Mesodermal cell (in vitro differentiated cells): ENCODE results near the gene OLFM2. TPM values are rescaled to one million over a fixed set of nuclear protein-coding genes. Genes with fewer than 3 reads are reported as not detected.

Experiments
- H3K27ac ChIP-seq: 2 replicates; pipeline ENCODE4 v1.7.0; 2013; ENCODE audit warnings: mild to moderate bottlenecking, low read depth, low read length, moderate library complexity; ENCODE audit not compliant: severe bottlenecking
- H3K36me3 ChIP-seq: 2 replicates; pipeline ENCODE4 v1.7.1; 2013; ENCODE audit warnings: mild to moderate bottlenecking, low read length, moderate library complexity; ENCODE audit not compliant: control insufficient read depth, insufficient read depth
- H3K4me1 ChIP-seq: one replicate; pipeline ENCODE4 v1.7.1; 2013; ENCODE audit warnings: mild to moderate bottlenecking, low read length; ENCODE audit not compliant: insufficient read depth, control insufficient read depth, poor library complexity, severe bottlenecking
- H3K4me3 ChIP-seq: 2 replicates; pipeline ENCODE4 v1.7.0; 2013; ENCODE audit warnings: low read length, control low read depth, mild to moderate bottlenecking; ENCODE audit not compliant: insufficient read depth, poor library complexity, severe bottlenecking; ENCODE audit errors: extremely low read depth
- H3K9me3 ChIP-seq: 2 replicates; pipeline ENCODE4 v1.7.1; 2013; ENCODE audit warnings: mild to moderate bottlenecking, low read length, moderate library complexity; ENCODE audit not compliant: control insufficient read depth
- WGBS, 2 experiments: methylation state at CpG; one replicate each; pipeline ENCODE4 v1.1.5; 2013; ENCODE audit warnings: missing lambda C conversion rate in 2 of 2; ENCODE audit not compliant: insufficient coverage in 2 of 2; 5-methylcytosine and 5-hydroxymethylcytosine counted together
- polyA plus RNA-seq, 2 experiments: library from polyadenylated mRNA; stranded (reverse); fragments of 50-300 nt; gene quantifications; one replicate each; pipeline ENCODE4 v1.2.3, GENCODE V29; 2013

The OLFM2 gene
- polyA plus RNA-seq (2013, experiment 1 of 2) = 34.7 TPM
- polyA plus RNA-seq (2013, experiment 2 of 2) = 22.4 TPM

DNA sequence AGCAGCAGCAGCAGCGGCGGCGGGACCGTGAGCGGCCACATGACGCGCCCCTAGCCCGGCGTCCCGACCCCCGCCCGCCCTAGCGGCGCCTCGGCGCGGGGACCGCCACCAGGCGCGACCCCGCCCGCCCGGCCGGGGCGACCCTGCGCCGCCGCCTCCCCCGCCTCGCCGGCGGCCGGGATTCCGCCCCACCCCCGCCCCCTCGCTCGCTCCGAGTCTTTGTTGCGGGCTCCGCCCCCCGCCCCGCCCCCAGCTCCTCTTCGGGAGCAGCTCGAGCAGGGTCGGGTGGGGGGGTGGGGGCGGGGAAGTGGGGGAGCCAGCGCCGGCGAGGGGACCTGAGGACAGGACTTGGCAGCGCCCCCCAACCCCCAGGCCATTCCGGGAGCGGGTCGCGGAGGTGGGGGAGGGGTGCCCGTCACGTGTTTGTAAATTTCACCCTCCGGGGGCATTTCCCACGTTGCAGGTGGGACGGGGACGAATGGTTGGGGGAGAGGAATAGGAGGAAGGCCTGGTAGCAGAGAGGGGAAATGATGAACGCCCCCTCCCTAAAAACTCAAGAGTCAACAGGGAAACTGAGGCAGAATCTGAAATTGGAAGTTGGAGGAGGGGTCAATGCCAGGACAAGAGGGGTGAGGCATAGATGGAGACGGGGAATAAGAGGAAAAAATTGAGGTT, at the start of gene OLFM2:
TSS of gene OLFM2 (minus strand) at position 190 of the 675 bp plus-strand sequence. CDS start at position 41, 149 bp downstream.
- peak within 1 kb of the TSS; percentile 52 for H3K4me3 ChIP-seq
- no peaks in the 10 kb centered on the region for H3K36me3 ChIP-seq
- no peaks in the 10 kb centered on the region for H3K4me1 ChIP-seq
- 0 to 1% methylated on average over 13 to 19 of the region's 62 CpGs for WGBS, 2 experiments
- H3K9me3 ChIP-seq = no peaks in the 10 kb centered on the region
- no peak within 1 kb of the TSS for H3K27ac ChIP-seq

GRCh38 chr19:9981406-9982260, 45.3 kb upstream of the OLFM2 start:
- no peak overlapping the region for H3K27ac ChIP-seq
- no peak overlapping the region for H3K4me3 ChIP-seq
- 80 to 88% methylated on average over 3 to 4 of the region's 8 CpGs for WGBS, 2 experiments
- no peaks in the 10 kb centered on the region for H3K36me3 ChIP-seq
- peaks cover 3% of the 10 kb centered on the region for H3K4me1 ChIP-seq
- no peaks in the 10 kb centered on the region for H3K9me3 ChIP-seq

DNA sequence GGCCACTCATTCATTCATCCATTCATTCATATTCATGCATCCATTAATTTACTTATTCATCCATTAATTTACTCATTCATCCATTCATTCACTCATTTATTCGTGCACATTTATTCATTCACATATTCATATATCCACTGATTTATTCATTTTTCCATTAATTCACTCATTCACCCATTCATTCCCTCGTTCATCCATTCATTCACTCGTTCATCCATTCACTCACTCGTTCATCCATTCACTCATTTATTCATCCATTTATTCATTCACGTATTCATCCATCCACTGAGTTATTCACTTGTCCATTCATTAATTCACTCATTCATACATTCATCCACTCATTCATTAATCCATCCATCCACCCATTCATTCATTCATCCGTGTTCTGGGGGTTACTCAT, 35.8 kb upstream of the OLFM2 start:
- H3K4me3 ChIP-seq = no peak overlapping the region
- 81 to 85% methylated on average over 6 of the region's 6 CpGs for WGBS, 2 experiments
- no peaks in the 10 kb centered on the region for H3K36me3 ChIP-seq

GRCh38 chr19:9971166-9971897, 35.0 kb upstream of the OLFM2 start:
- no peaks in the 10 kb centered on the region for H3K9me3 ChIP-seq
- WGBS, 2 experiments = 80 to 85% methylated on average over 13 to 15 of the region's 15 CpGs
- no peak overlapping the region for H3K27ac ChIP-seq
- H3K4me3 ChIP-seq = no peak overlapping the region
- H3K4me1 ChIP-seq = no peaks in the 10 kb centered on the region
- no peaks in the 10 kb centered on the region for H3K36me3 ChIP-seq

More for the DNA sequence above, 35.8 kb upstream of the OLFM2 start:
- no peaks in the 10 kb centered on the region for H3K4me1 ChIP-seq
- H3K9me3 ChIP-seq = no peaks in the 10 kb centered on the region
- H3K27ac ChIP-seq = no peak overlapping the region

DNA sequence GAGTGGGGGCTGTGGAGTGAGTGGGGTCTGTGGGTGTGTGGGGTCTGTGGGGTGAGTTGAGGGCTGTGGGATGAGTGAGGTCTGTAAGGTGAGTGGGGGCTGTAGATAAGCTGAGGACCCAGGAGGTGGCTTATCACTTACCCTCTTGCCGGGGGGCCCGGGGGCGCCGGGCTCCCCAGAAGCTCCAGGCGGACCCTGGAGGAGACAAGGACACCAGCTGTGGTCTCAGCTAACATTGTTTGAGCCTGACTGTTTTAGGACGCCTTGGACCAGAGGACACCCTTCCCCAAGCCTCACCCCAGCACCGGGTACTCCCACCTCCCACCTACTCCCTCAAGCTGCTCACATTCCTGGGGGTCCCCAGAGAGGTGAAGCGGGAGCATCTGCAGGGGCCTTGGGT, 34.2 kb upstream of the OLFM2 start:
- Histone ChIP-seq H3K27ac (no peak overlapping the region), H3K9me3 (no peaks in the 10 kb centered on the region), H3K36me3 (no peaks in the 10 kb centered on the region), H3K4me3 (no peak overlapping the region), H3K4me1 (no peaks in the 10 kb centered on the region)
- 81 to 92% methylated on average over 2 to 8 of the region's 8 CpGs for WGBS, 2 experiments

- no peak overlapping the region for H3K4me3 ChIP-seq
- no peaks in the 10 kb centered on the region for H3K36me3 ChIP-seq
- no peaks in the 10 kb centered on the region for H3K4me1 ChIP-seq
- H3K27ac ChIP-seq = no peak overlapping the region
- 80 to 100% methylated on average over 1 of the region's 2 CpGs for WGBS, 2 experiments
- no peaks in the 10 kb centered on the region for H3K9me3 ChIP-seq
These were observed 33.3 kb upstream of the OLFM2 start for GRCh38 chr19:9969688-9969975.

DNA sequence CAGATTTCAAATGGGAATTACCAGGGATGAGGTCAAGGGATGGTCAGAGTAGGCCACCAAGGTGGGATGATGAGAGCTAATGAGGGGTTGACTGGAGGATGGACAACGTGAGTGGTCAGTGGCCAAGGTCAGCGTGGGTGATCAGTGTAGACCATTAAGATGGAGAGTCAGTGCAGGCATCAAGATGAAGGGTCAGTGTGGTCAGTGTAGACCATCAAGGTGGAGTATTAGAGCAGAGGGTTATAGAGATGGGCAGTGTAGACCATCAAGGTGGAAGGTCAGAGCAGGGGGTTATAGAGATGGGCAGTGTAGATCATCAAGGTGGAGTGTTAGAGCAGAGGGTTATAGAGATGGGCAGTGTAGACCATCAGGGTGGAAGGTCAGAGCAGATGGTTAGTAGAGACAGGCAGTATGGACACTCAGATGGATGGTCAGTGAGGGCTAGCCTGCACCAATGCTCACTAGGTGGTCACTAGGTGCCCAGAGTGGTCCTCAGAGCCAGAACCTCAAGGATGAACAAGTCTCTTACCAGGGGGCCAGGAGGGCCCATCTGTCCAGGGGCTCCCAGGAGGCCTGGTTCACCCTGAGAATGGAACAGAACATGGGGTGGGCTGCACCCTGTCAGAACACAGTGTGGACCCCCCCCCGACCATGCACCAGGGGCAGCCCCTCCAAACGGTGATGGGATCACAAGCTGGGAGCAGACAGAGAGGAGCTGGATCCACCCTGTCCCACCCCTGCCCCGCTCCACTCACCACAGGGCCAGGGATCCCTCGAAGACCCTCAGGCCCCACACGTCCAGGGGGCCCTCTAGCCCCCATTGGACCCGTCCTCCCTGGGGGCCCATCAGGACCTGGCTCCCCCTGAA, 32.7 kb upstream of the OLFM2 start:
- Histone ChIP-seq H3K4me1 (no peaks in the 10 kb centered on the region), H3K27ac (no peak overlapping the region), H3K36me3 (no peaks in the 10 kb centered on the region), H3K4me3 (no peak overlapping the region), H3K9me3 (no peaks in the 10 kb centered on the region)
- WGBS, 2 experiments = 81 to 83% methylated on average over 6 to 7 of the region's 8 CpGs

GRCh38 chr19:9967326-9967725, 31.0 kb upstream of the OLFM2 start:
- no peaks in the 10 kb centered on the region for H3K36me3 ChIP-seq
- no peak overlapping the region for H3K4me3 ChIP-seq
- 40% methylated on average over 1 of the region's 4 CpGs; no CpG with 5 or more reads in 1 of the 2 experiments for WGBS, 2 experiments

DNA sequence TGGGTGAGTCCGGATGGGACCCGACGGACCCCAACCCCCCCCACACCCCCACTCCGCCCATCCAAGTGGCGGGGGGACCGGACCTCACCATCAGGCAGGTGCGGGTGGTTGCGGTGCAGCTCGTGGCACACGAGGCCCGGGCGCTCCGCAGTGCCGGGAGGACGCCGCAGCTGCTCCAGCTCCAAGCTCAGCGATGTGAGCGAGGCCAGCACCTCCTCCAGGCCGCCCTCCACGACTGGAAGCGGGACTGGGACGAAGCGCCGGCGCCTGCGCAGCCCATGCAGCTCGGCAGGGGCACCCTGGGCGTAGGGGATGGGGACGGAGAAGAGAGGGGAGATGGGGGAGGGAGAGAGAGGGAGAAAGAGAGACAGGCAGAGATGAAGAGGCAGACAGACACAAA, 30.1 kb upstream of the OLFM2 start:
- Histone ChIP-seq H3K27ac (no peak overlapping the region), H3K36me3 (no peaks in the 10 kb centered on the region), H3K9me3 (no peaks in the 10 kb centered on the region), H3K4me1 (no peaks in the 10 kb centered on the region), H3K4me3 (no peak overlapping the region)
- 5 to 8% methylated on average over 10 to 20 of the region's 29 CpGs for WGBS, 2 experiments

More at GRCh38 chr19:9967326-9967725, 31.0 kb upstream of the OLFM2 start:
- Histone ChIP-seq H3K9me3 (no peaks in the 10 kb centered on the region), H3K4me1 (no peaks in the 10 kb centered on the region), H3K27ac (no peak overlapping the region)

- H3K36me3 ChIP-seq = no peaks in the 10 kb centered on the region
- no peak overlapping the region for H3K27ac ChIP-seq
- 39 to 79% methylated on average over 5 to 14 of the region's 14 CpGs for WGBS, 2 experiments
- H3K9me3 ChIP-seq = no peaks in the 10 kb centered on the region
- H3K4me3 ChIP-seq = no peak overlapping the region
- no peaks in the 10 kb centered on the region for H3K4me1 ChIP-seq
These were observed 29.7 kb upstream of the OLFM2 start for GRCh38 chr19:9966024-9966423.
